Fibroblast of skin of left quadriceps (primary cell): ENCODE measurements around the gene MAGI1.
"Not testable (repeated sequence)": the region's sequence is repeated elsewhere in the genome, so short reads cannot be mapped to it uniquely, and the experiment has no call there.

ENCODE experiments used
- DNase-seq, 2 experiments: peaks; one replicate each; pipeline ENCODE4 v3.0.0-alpha.2; 2013; ENCODE audit warnings: low read depth in 2 of 2

The MAGI1 gene

DNA sequence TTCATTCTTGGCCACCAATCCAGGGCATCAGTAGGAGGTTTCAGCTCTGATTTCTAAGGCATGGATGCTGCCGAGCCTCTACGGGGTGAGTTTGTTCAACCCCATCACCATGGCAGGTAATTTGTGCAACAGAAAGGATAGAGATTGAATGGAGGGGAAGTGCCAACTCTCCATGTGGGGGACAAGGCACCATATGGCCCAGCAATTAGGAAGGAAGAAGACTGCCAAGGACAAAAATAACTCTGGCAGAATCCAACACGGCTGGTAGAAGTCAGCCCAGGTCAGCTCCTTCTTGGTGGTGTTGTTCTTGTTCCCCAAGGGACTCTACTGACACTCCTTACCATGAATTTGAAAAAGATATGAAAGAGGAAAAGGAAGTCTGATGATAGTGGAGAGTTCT lies 503.9 kb downstream of the MAGI1 start:
- no peak for DNase-seq

DNA sequence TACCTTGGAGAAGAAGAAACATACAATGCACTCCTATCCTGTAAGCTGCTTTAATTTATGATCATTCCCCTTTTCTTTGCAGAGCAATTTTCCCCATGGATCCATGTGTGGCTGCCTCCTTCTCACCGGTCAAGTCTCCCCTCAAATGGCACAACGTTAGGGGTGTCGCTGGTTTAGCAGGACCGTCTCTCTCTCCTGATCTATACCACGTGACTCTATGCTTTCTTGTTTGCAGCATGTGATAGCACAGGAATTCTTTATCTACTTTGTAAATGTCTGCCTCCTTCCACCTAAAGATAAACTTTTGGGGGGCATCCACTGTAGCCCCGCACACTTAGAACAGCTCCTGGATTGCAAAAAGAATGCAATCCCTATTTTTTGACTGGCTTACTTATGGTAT lies 506.0 kb downstream of the MAGI1 start:
- DNase-seq, result no peak

DNA sequence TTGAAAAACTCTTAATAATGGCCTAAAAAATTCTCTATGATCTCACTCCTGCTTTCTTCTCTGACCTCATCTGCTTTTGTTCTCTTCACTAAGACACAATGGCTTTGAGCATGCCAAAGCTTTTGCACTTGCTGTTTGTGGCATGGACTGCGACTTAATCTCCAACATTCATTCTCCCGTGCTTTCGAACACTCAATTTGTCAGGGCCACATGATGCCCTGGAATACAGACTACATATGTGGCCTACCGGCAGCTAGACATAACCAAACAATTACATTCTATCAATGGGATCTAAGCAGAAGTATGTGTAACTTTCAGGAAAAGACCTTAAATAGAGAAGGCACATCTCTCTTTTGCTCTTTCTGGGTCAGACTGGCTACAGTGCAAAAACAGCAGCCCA lies 506.5 kb downstream of the MAGI1 start:
- DNase-seq, result no peak

DNA sequence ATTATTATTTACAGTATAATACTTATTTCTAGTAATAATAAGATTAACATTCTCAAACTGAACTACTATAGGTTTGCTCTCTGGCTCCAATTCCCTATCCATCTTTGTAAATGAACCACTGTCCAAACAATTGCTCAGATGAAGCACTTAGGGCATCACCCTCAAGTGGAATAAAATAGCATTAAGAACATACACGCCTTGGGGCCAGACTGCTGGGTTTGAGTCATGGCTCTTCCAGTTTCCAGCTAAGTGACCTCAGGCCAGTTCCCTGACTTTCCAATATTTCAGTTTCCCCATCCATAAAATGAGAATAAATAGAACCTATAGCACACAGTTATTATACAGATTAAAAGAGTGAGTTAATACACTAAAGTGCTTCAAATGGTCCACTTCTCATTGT lies 507.2 kb downstream of the MAGI1 start:
- DNase-seq, result no peak

DNA sequence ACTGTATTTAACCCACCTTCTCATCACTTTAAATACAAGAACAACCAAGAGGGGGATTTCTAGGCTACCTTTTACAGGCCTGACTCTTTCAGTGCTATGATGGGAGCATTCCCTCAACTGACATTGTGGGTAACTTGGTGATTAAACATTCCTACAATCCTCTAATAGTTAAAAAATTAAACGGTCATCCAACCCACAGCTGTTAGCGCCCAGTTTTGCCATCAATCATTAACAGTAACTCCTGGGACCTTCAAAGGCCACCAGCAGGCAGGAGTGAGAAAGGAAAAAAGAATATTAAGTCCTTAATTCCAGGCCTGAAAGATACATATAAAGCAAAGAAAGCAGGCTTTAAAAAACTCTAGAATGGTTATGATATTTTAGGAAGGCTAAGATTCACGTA lies 512.1 kb downstream of the MAGI1 start:
- DNase-seq, result no peak

DNA sequence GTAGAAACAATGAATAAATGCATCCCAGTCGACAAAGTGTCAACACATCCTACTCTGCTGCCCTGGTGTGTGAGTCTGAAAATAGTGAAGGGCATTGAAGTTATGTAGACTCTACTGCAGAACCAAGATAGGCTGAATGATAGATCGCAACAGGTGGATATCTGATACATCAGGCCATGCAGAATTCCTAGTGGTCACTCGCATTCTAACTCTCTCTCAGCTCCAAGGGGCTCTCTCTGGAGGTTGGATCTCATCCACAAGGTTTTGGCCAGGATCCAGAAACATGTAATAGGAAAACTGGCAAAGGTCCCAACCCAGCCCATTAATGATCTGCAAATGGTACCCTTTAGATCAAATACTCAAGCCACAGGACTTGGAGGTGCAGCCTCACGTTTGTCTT lies 514.1 kb downstream of the MAGI1 start:
- DNase-seq, result no peak

DNA sequence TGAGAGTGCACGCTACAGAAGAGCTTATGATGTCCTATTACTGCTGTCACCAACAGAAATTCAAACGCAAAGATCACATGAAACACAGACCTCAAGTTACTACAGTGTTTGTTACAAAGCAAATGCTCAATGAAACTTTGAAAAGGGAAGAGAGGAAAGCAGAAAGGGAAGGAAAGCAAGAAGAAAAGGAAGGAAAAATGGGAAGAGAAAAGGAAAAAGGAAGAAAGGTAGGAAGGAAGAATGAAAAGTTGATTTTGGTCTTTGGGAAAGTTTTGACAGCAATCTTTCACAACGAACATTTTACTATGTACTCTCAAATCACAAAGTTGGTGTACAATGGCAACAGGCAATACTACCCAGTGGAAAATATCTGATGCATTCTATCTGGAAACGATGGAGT lies 514.8 kb downstream of the MAGI1 start:
- DNase-seq, result no peak

DNA sequence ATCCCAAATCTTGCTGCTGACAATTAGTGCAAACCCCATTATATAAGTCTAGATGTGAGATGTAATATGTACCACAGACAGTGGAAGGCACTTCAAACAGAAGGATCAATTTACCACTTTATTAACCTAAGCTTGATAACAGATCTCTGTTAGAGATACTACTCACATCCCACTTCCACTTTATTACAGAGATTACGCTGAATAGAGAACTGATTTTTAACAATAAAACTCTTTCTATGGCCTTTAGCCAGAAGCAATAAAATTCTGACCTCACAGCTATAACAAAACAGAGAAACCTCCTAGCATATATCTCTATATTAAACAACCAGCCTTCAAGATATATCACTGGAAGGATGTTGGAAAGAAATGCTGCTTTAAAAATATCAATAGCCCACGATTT lies 517.7 kb downstream of the MAGI1 start:
- DNase-seq, result no peak

DNA sequence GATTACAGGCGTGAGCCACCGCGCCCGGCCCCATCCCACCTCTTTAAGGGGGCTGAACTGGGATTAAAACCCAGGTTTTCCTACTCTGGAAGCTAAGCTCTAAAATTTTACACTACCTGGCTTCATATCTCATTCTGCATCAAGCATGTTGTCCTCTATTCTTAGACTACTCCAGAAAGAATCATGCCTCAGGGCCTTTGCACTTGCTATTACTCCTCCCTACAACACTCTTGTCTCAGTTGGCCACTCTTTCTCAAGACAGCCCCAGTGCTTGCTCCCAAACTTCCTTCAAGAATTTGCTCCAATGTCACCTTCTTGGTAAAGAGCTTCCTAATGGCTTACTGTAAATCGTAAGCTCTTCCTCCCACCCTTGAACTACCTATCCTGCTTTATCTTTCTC lies 521.7 kb downstream of the MAGI1 start:
- DNase-seq, result no peak

DNA sequence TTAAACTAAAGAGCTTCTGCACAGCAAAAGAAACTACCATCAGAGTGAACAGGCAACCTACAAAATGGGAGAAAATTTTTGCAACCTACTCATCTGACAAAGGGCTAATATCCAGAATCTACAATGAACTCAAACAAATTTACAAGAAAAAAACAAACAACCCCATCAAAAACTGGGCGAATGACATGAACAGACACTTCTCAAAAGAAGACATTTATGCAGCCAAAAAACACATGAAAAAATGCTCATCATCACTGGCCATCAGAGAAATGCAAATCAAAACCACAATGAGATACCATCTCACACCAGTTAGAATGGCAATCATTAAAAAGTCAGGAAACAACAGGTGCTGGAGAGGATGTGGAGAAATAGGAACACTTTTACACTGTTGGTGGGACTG lies 524.4 kb downstream of the MAGI1 start:
- not testable (repeated sequence) for DNase-seq

DNA sequence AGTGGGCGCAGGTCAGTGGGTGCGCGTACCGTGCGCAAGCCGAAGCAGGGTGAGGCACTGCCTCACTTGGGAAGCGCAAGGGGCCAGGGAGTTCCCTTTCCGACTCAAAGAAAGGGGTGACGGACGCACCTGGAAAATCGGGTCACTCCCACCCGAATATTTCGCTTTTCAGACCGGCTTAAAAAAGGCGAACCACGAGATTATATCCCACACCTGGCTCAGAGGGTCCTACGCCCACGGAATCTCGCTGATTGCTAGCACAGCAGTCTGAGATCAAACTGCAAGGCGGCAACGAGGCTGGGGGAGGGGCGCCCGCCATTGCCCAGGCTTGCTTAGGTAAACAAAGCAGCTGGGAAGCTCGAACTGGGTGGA lies 529.3 kb downstream of the MAGI1 start:
- DNase-seq, result not testable (repeated sequence)

DNA sequence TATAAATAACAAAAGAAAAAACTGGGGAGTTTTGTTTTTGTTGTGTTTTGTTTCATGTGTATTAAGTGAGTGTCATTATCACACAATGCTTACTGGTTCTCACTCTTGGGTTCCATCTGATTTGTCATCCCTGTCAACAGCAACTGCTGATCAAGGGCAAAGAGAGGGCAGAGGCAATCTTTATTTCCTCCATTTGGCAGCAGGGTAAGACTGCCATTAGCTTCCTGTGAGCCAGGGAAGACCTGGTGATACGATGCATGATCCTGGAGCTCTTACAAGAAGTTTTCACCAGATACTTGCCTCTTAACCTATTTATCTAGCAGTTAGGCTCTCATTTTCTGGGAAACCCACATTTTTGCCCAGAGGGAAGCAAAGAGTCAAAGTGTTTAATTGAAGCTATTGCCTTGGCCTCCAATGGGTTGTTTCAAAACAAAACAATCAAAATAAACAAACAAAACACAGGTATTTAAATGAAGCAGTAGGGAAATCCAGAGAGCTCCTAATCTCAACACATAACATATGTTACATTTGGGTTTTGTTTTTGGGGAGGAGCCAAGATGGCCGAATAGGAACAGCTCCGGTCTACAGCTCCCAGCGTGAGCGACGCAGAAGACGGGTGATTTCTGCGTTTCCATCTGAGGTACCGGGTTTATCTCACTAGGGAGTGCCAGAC lies 529.8 kb downstream of the MAGI1 start:
- no peak for DNase-seq

DNA sequence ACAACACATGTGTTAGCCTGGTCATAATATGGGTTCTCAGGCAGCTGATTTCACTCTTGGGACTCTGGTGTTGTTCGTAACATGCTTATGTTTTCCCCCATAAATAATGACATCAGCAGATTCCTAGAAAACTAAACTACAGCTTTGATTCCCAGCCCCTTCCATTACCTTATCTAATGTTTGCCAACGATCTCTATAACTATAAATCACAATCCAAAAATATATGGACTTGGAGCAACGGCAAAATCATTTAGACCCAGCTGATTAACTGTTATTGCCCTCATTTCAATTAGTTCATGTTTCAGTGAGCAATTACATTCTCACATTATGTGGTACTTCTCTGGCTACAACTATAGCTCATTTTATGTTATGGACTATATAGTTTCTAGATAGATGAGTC lies 531.3 kb downstream of the MAGI1 start:
- DNase-seq, result no peak

DNA sequence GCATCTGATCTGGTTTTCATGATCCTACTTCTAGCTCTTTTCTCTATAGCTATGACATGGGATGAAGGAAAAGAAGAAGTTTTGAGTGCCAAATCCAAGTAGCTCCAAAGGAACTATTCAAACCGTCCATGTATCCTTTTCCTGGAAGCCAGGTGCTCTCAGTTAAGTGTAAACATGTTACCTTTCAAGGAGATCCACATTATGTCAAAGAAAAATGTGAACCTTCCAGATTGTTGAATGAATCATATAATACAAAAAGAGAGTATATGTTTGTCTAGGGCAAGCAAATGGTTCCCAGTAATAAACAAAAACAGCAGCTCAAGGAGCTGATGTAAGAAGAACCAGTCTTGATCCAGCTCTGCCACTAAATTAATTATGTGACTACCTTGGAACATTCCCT lies 534.9 kb downstream of the MAGI1 start:
- DNase-seq, result no peak

DNA sequence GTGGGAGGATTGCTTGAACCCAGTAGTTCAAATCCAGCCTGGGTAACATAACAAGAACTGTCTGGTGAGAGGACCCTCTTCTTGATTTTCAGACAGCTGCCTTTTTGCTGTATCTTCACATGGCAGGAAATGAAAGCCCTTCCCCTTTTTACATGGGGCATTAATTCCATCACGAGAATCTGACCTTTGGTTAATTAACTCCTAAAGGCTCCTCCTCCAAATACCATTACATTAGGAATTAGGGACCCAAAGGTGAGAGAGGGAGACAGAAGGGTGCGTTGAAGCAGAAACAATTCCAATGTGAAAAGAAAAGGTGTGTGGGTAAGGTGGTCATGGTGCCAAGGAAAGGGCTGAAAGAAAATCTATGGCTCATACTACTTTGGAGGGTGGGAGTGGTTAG lies 536.2 kb downstream of the MAGI1 start:
- no peak for DNase-seq

DNA sequence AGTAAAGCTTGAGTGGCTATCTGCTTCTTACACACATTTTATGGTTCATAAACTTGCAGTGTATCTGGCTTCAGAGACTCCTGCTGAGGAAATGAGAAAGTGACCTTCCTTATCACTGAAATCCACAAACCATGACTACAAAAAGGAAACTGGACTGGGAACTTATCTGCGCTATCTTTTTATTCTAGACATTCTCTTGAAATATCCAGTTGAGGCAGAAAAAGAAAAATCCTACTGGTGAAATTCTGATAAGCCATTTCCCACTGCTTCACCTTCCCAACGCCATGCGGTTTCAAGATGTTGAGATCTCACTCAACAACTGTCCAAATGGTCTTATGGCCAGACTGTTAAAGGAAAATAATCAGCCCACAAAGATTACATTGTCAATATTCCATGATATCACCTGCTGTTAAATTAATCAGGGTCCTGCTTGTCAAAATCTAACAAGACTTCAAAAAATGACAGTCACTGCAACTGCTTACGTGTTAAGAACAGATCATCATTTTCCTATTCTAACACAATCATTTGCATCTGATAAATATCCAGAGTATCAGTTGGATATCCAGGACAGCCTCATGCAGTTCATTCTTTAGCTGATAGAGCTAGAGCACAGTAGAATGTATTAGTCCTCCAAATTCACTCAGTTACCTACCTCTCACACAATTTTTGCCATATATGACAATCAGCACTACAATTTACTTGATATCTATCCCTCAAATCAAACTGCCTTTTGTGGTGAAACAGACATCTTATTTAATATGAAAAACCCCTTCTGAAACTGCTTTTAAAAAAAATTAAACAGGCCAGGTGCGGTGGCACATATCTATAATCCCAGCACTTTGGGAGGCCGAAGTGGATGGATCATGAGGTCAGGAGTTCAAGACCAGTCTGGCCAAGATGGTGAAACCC lies 538.1 kb downstream of the MAGI1 start:
- DNase-seq, result no peak

DNA sequence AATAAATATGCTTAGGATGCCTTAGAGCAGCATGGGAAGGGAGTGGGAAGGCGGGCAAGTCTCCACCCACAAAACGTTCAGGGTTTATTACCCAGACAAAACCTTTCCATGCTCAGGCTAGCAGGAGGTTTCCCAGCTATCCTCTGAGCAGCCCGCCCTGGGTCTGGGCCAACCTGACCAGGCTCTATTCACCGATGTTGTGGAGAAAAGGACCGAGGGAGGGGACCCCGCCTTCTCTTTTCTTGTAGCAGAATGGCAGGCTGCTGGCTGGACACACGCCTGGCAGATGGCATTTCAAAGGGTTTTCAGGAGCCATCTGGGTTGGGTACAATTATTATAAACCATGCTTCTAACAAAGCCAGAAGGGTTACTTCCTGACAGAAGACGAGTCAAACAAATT lies 540.9 kb downstream of the MAGI1 start:
- no peak for DNase-seq

DNA sequence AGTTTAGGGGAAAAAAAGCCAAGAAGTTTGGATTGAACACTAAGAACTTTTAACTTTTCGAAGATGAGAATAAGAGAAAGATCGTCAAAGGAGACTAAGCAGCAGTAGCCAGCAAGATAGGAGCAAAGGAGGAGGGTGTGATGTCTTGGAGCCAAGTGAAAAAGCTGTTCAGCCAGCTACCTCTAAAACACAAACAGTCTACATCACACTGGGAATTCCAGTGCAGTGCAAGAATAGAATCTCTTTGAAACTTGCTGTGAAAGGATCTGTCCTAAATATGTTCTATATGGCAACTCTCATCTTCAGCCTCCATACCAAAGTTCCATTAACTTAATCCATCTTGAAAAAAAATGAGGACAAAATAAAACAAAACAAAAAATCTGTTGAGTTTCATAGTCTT lies 541.5 kb downstream of the MAGI1 start:
- no peak for DNase-seq

DNA sequence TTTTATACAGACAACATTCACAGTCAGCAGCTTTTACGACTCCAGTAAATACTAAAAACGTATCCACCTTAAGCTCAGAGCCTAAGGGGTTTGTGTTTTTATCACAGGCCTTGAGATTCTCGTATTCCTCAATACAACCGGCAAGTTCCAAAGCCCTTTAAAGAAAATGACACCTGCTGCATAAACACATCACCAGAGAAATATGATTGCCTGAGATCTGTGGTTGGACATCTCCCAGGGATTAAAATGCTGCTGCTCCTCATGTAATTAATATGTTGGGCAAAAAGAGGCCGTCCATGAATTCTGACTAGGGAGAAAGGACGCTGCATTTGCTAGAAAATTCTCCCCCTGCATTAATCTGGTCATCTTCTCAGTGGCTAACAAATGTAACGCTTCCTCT lies 544.8 kb downstream of the MAGI1 start:
- no peak for DNase-seq

DNA sequence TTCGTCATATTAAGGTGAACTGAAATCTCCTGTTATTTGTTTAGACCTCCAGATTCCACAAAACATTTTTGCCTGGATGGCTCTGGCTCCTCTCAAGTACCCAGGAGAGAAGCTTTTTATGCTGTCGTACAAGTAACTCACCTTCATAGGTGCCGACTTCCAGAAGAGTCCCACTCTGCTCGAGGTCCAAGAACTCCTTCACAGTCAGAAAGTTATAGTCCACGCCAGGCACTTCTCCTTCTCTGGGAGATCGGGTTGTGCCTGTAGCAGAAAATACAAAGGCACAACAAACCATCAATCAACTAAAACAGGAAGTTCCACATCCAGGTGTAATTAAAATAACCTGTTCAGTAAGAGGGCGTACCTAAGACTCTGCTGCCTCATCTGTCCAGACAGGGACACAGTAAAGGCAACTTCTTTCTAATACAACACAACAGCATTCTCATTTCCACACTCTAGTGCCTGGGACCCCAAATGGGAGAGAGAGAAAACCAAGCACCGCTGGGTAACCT lies 545.3 kb downstream of the MAGI1 start:
- DNase-seq, result no peak

DNA sequence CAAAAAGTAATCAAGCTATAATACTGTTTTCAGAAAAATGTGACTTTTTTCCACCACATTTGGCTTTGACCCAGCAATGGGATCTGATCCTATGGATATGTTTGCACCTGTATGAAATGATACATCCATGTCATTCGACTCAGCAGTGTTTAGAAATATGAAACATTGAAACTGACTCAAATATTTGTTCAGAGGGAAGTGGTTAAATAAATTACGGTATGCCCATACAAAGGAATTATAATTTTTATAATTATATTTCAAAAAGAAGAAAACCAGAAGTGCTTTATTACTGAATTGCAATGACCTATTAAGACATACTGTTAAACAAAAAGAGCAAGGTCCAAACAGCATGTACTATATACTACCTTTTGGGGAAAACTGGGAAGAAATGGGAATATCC lies 546.5 kb downstream of the MAGI1 start:
- no peak for DNase-seq

DNA sequence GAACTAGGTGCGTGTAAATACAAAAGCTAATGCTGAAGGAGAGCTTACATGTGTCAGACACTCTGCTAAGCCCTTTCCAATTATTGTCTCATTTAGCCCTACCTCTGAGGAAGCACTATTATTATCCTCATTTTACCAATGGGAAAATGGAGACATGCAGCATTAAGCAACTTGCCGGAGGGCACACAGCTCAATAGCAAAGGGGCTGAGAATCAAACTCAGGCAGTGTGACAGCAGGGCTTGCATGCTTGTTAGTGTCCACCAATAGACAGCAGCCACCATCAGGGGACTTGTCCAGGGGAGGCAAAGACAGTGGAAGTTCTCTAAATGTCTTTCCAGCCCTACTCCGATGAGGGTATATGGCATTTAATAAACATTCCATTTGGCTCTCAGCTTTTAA lies 548.6 kb downstream of the MAGI1 start:
- DNase-seq, result no peak

DNA sequence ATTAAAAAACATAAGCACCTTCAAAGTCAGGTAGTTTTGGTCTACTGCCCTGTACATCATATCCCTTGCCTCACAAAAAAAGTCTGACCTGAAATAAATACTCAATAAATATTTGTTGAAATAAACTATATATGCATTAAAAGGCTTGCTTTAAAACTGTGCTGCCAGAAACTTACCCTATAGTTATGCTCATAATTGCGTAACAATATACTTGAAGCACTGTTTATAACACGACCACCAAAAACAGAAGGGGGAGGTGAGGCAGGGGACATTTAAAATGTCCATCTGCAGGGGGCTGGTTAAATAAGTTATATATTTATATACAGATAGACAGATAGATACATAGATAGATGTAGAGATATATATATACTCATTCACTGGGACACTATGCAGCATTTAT lies 549.5 kb downstream of the MAGI1 start:
- no peak for DNase-seq
